ENCODE results near the gene FOXE1. TPM values are rescaled to one million over a fixed set of nuclear protein-coding genes. Genes with fewer than 3 reads are reported as not detected.

FOXE1 gene
- total and polyA plus RNA-seq, 2 of the 4 experiments (the other 2 are of a cell fraction): under 0.01 to 0.22 TPM

- no peak overlapping the region for H3K56ac ChIP-seq (ENCODE audit: extremely low read depth, insufficient read depth, low read length)
- no peak overlapping the region for H2BK15ac ChIP-seq (ENCODE audit: low read depth, low read length)
- no peak overlapping the region for H2AFZ ChIP-seq (replicated peaks; ENCODE audit: low read length, poor library complexity)
- H2BK20ac ChIP-seq (ENCODE audit: low read depth, low read length): no peak overlapping the region
- no peak overlapping the region for H3K9ac ChIP-seq (ENCODE audit: low read depth, low read length)
- in situ Hi-C loops (cut with MboI; ENCODE audit: low sequenced_read_pairs): no loop called here
- 0 out of 2 replicates have a peak, but pooled peaks cover 2% of the 10 kb centered on the region for H3K4me1 ChIP-seq (ENCODE audit: control insufficient read depth, insufficient read depth, low read length)
- H3K4me3 ChIP-seq (ENCODE audit: insufficient read depth, low read depth, low read length): no peak overlapping the region
- H3K9me3 ChIP-seq (ENCODE audit: control insufficient read depth, insufficient read depth, low read length): peaks cover 20% of the 10 kb centered on the region
- POLR2A ChIA-PET (ENCODE audit: unreplicated experiment): interaction anchor here (0.6 kb wide), 1 partner anchor 12 kb away, joined by 6 read pairs; no protein-coding TSS in a partner anchor
- no peak overlapping the region for H4K91ac ChIP-seq (ENCODE audit: insufficient read depth, low read depth, low read length)
- CTCF ChIA-PET: no interaction called here
- H3K27me3 ChIP-seq (ENCODE audit: control insufficient read depth, insufficient read depth, low read length): peaks cover 91% of the 10 kb centered on the region
- intact Hi-C loops (cut with micrococcal nuclease): no loop called here
- no peak overlapping the region for H2BK5ac ChIP-seq (ENCODE audit: low read depth, low read length, poor library complexity, severe bottlenecking)
- no peak overlapping the region for H3K4ac ChIP-seq (ENCODE audit: low read depth, low read length)
- no peaks in the 10 kb centered on the region; the same call in 1 of the 2 replicates for H3K9me1 ChIP-seq (ENCODE audit: insufficient read depth, low read length)
- H3K23ac ChIP-seq (ENCODE audit: low read depth, low read length): no peak overlapping the region
- H3K4me2 ChIP-seq (ENCODE audit: low read depth, low read length): no peak overlapping the region
- no peak overlapping the region for H2BK120ac ChIP-seq (ENCODE audit: low read depth, low read length)
- no peak overlapping the region for H3K27ac ChIP-seq (ENCODE audit: insufficient read depth, low read length)
- no peaks in the 10 kb centered on the region; the same call in 1 of the 2 replicates for H3K36me3 ChIP-seq (ENCODE audit: control insufficient read depth, insufficient read depth, low read length)
- no peak overlapping the region for H2AK5ac ChIP-seq (ENCODE audit: low read depth, low read length)
- no peak overlapping the region for H3K18ac ChIP-seq (ENCODE audit: low read depth, low read length)
- dilution Hi-C loops (cut with HindIII; ENCODE audit: low sequenced_read_pairs, unreplicated experiment): no loop called here
- WGBS, 2 experiments (ENCODE audit: extremely low coverage in 2 of 2, insufficient read length in 1 of 2): no CpG with 5 or more reads among the region's 2 CpGs
- H3K14ac ChIP-seq (replicated peaks; ENCODE audit: low read depth, low read length): no peak overlapping the region
- no peak overlapping the region for H2AK9ac ChIP-seq (replicated peaks; ENCODE audit: low read depth, low read length, poor library complexity)
- DNase-seq: no peak
- no peaks in the 10 kb centered on the region for H4K20me1 ChIP-seq (ENCODE audit: insufficient read depth, low read length)
- H3K79me1 ChIP-seq (ENCODE audit: low read depth in 1 of 2, low read length in 2 of 2): no peaks in the 10 kb centered on the region
- no peak for ATAC-seq (ENCODE audit: low read depth)
- no peak overlapping the region for H4K8ac ChIP-seq (ENCODE audit: low read depth in 2 of 2, low read length in 2 of 2)
- no peak overlapping the region for H4K5ac ChIP-seq (ENCODE audit: low read depth, low read length)
- BruUV-seq (replicated peaks): no TSS peak
- no peak for TF ChIP-seq CEBPB (IDR thresholded peaks at IDR 0.05; ENCODE audit: low read depth, low read length)
- TF ChIP-seq, protein P1, sequence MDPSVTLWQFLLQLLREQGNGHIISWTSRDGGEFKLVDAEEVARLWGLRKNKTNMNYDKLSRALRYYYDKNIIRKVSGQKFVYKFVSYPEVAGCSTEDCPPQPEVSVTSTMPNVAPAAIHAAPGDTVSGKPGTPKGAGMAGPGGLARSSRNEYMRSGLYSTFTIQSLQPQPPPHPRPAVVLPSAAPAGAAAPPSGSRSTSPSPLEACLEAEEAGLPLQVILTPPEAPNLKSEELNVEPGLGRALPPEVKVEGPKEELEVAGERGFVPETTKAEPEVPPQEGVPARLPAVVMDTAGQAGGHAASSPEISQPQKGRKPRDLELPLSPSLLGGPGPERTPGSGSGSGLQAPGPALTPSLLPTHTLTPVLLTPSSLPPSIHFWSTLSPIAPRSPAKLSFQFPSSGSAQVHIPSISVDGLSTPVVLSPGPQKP (IDR thresholded peaks at IDR 0.05; ENCODE audit: borderline replicate concordance, low read depth, low read length): no peak
- no peak for TF ChIP-seq CHD1 (IDR thresholded peaks at IDR 0.05; ENCODE audit: low read depth, low read length)
- no peak for TF ChIP-seq MXI1 (IDR thresholded peaks at IDR 0.05; ENCODE audit: borderline replicate concordance, low read depth, low read length)
- TF ChIP-seq FOS (IDR thresholded peaks at IDR 0.05; ENCODE audit: low read depth, low read length): no peak
- TF ChIP-seq MAZ (IDR thresholded peaks at IDR 0.05; ENCODE audit: borderline replicate concordance, low read depth, low read length): no peak
- TF ChIP-seq, protein P2, sequence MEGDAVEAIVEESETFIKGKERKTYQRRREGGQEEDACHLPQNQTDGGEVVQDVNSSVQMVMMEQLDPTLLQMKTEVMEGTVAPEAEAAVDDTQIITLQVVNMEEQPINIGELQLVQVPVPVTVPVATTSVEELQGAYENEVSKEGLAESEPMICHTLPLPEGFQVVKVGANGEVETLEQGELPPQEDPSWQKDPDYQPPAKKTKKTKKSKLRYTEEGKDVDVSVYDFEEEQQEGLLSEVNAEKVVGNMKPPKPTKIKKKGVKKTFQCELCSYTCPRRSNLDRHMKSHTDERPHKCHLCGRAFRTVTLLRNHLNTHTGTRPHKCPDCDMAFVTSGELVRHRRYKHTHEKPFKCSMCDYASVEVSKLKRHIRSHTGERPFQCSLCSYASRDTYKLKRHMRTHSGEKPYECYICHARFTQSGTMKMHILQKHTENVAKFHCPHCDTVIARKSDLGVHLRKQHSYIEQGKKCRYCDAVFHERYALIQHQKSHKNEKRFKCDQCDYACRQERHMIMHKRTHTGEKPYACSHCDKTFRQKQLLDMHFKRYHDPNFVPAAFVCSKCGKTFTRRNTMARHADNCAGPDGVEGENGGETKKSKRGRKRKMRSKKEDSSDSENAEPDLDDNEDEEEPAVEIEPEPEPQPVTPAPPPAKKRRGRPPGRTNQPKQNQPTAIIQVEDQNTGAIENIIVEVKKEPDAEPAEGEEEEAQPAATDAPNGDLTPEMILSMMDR (conservative IDR thresholded peaks at IDR 0.05; ENCODE audit: low read depth, low read length): no peak
- TF ChIP-seq BHLHE40 (IDR thresholded peaks at IDR 0.05; ENCODE audit: low read depth, low read length): no peak
- no peak for TF ChIP-seq USF2 (IDR thresholded peaks at IDR 0.05; ENCODE audit: low read depth, low read length)
- TF ChIP-seq SMC3 (IDR thresholded peaks at IDR 0.05; ENCODE audit: low read depth, low read length): no peak
- no peak for TF ChIP-seq RCOR1 (IDR thresholded peaks at IDR 0.05; ENCODE audit: insufficient replicate concordance, low read length)
- TF ChIP-seq MAFK (IDR thresholded peaks at IDR 0.05; ENCODE audit: low read depth, low read length): no peak
- no peak for TF ChIP-seq NFE2L2 (IDR thresholded peaks at IDR 0.05; ENCODE audit: low read depth, low read length)
Observed at GRCh38 chr9:97859346-97859745, 6.3 kb downstream of the FOXE1 start.
